Tibial artery (tissue), 4 donors: ENCODE results near the gene TMED7.

ENCODE experiments used
- DNase-seq, 2 donors: peaks; one replicate each; pipeline ENCODE4 v3.0.0-alpha.2; 2019
- H3K27ac ChIP-seq, 2 donors: fragments of 200-600 bp; sonication (generic) in 1 of 2; 1 replicate in 1 of 2; 2 replicates in 1 of 2; pipeline ENCODE4 v1.5.1; 2018 to 2019; ENCODE audit warnings: mild to moderate bottlenecking in 1 of 2
- H3K27me3 ChIP-seq, 2 donors: fragments of 200-600 bp; sonication (generic) in 1 of 2; one replicate each; pipeline versions ENCODE4 v1.5.1 to v1.6.0; 2016 to 2019
- H3K36me3 ChIP-seq, 3 donors: fragments of 200-600 bp; sonication (generic) in 2 of 3; one replicate each; pipeline ENCODE4 v1.5.1; 2016 to 2019; ENCODE audit warnings: mild to moderate bottlenecking in 2 of 3
- H3K4me1 ChIP-seq, 4 donors: fragments of 200-600 bp; sonication (generic) in 2 of 4; 1 replicate in 3 of 4; 2 replicates in 1 of 4; pipeline ENCODE4 v1.5.1; 2016 to 2019
- H3K4me3 ChIP-seq, 2 donors: fragments of 200-600 bp; sonication (generic) in 1 of 2; 1 replicate in 1 of 2; 2 replicates in 1 of 2; pipeline ENCODE4 v1.5.1; 2018 to 2019; ENCODE audit warnings: mild to moderate bottlenecking in 2 of 2
- H3K9me3 ChIP-seq, 3 donors: fragments of 200-600 bp; sonication (generic) in 1 of 3; one replicate each; pipeline ENCODE4 v1.5.1; 2016 to 2019
- intact Hi-C: fragments of 100-400 bp; cut with DNase I; formaldehyde crosslinking; loops from one replicate; pipeline ENCODE4 v1.15.0; 2023; ENCODE audit warnings: low total_unique reads
- TF ChIP-seq, protein P1 (sequence below), 2 experiments: fragments of 200-600 bp in 1 of 2; fragments of 450-650 bp in 1 of 2; IDR thresholded peaks; one replicate each; pipeline ENCODE4 v1.5.1; 2017 to 2019; ENCODE audit warnings: antibody characterized with exemption in 2 of 2, mild to moderate bottlenecking in 1 of 2, moderate library complexity in 1 of 2

The TMED7 gene

DNA sequence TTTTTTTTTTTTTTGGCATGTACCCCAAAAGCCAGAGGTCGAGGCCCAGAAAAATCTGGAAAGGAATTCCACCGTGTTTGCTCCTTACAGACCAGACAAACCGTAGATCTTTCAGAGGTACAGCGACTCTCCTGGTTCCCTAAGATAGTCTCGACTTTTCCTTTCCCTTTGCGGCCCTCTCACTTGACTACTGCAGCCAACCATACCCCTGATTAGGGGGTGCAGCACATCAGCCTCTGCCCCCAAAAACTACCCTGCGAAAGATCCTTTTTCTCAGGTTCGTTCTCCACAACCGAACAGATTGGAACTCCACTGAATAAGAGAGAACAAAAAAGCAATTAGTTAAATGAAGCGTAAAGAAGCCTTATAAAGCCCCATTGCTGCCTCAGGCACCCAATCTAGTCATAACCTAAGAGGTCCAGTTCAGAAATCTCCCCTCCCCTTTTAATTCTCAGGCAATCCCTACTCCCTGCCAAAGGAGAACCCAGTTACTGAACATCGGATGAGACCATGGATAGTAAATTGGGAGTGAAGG, 23.2 kb downstream of the TMED7 start:
- H3K36me3 ChIP-seq: no peaks in the 10 kb centered on the region
- TF ChIP-seq, protein P1, sequence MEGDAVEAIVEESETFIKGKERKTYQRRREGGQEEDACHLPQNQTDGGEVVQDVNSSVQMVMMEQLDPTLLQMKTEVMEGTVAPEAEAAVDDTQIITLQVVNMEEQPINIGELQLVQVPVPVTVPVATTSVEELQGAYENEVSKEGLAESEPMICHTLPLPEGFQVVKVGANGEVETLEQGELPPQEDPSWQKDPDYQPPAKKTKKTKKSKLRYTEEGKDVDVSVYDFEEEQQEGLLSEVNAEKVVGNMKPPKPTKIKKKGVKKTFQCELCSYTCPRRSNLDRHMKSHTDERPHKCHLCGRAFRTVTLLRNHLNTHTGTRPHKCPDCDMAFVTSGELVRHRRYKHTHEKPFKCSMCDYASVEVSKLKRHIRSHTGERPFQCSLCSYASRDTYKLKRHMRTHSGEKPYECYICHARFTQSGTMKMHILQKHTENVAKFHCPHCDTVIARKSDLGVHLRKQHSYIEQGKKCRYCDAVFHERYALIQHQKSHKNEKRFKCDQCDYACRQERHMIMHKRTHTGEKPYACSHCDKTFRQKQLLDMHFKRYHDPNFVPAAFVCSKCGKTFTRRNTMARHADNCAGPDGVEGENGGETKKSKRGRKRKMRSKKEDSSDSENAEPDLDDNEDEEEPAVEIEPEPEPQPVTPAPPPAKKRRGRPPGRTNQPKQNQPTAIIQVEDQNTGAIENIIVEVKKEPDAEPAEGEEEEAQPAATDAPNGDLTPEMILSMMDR (IDR thresholded peaks at IDR 0.05): no peak
- intact Hi-C loops: no loop called here

DNA sequence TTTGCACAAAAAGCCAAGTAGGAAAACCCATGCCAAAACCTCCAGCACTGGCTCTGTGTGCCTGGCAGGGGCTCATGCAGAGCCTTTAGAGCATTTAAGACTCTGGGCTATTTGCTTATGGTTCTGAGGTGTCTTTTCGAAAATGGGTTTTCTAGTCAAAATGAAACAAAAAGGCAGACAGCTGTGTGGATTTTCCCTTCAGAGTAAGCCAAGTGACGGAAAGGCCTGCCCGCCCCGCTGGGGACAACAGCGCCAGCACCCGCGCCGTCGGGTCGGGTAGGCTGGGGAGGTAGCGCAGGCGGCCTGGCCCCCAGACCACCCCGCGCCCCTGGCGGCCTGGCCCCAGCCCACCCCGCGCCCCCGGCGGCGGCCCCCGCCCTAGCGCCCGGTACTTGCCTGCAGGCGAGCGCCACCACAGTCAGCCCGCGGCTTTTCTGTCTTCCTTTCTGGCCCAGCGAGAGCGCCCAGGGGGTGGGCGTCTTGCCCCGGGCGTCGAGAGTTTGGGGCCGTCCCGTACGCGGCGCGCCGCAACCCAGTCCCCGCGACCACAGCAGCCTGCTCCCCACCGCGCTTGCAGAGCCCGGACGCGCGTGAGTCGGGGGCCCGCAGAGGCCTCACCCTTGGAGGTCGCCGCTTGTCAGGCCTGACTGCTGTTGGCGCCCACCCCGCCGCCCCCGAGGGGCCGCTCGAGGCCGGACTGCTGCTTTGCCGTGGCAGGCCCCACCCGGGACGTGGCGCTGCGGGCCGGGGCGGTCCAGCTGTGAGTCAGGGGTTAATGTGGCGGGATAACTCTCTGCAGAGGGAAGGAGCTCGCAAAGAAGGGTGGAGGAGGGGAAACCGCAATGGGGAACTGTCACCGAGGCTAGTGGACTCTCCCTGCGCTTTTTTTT, 23.9 kb downstream of the TMED7 start, which contains the start of gene TICAM2:
TSS of gene TICAM2 (minus strand) at position 779 of the 890 bp plus-strand sequence. CDS start 21,223 bp downstream, outside the sequence.
- Histone ChIP-seq H3K4me1 (peaks cover 0 to 40% (median 26%) of the 10 kb centered on the region in 4 donors), H3K27me3 (no peaks in the 10 kb centered on the region), H3K4me3 (peak within 1 kb of the TSS; percentile 92 to 99), H3K27ac (peak within 1 kb of the TSS; percentile 96 to 97), H3K36me3 (no peaks in the 10 kb centered on the region), H3K9me3 (no peaks in the 10 kb centered on the region)
- peak; percentile 72 to 83 for DNase-seq
- intact Hi-C loops: no loop called here
- TF ChIP-seq, protein P1 (IDR thresholded peaks at IDR 0.05): peak; percentile 13 to 27

More for the DNA sequence above, 23.2 kb downstream of the TMED7 start:
- peak overlapping the region; percentile 92 to 99 for H3K4me3 ChIP-seq
- H3K27ac ChIP-seq: peak overlapping the region; percentile 96 to 97
- H3K27me3 ChIP-seq: no peaks in the 10 kb centered on the region
- DNase-seq: no peak
- no peaks in the 10 kb centered on the region for H3K9me3 ChIP-seq
- H3K4me1 ChIP-seq: peaks cover 0 to 42% (median 26%) of the 10 kb centered on the region in 4 donors

DNA sequence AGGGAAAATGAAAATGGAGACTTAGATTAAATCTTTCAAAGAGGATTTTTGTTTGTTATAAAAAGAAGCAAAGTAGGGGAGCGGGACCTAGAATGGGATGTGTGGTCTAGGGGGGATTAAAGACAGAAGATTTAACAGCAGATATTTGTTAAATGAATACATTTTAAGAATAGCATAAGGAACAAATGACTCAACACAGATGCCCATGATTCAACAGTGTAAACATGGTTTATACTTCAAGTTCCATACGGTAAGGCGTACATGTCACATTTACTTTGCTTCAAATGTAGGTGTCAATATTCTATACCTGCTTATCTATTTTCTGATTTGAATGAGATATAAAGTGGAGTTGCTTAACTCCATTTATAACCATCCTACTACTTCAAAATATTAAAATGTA, 25.1 kb downstream of the TMED7 start:
- Histone ChIP-seq H3K4me1 (peaks cover 0 to 40% (median 26%) of the 10 kb centered on the region in 4 donors), H3K36me3 (no peaks in the 10 kb centered on the region), H3K9me3 (no peaks in the 10 kb centered on the region), H3K27me3 (no peaks in the 10 kb centered on the region), H3K4me3 (peak overlapping the region; percentile 92 to 99), H3K27ac (peak overlapping the region; percentile 96 to 97)
- no peak for DNase-seq
- intact Hi-C loops: no loop called here
- TF ChIP-seq, protein P1 (IDR thresholded peaks at IDR 0.05): no peak

DNA sequence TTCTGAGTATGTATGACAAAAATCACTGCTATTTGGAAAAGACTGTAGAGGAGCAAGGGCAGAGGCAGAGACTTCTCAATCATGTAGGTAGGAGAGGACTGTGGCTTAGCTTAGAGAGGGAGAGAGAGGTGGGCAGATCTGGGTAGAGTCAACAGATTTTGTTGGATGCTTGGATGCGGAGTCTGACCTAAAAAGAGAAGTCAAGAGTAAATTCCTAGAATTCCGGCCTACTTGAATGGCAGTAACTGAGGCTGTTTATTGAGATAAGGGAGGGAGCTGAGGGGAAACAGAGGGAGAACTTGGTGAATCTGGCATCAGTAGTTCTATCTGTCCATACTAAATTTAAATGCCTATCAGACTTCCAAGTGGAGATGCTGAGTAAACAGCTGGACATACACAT, 25.9 kb downstream of the TMED7 start:
- intact Hi-C loops: no loop called here
- Histone ChIP-seq H3K27ac (peak overlapping the region; percentile 53 to 96), H3K27me3 (no peaks in the 10 kb centered on the region), H3K4me3 (no peak overlapping the region), H3K9me3 (no peaks in the 10 kb centered on the region), H3K36me3 (no peaks in the 10 kb centered on the region), H3K4me1 (peaks cover 0 to 37% (median 26%) of the 10 kb centered on the region in 4 donors)
- DNase-seq: no peak
- TF ChIP-seq, protein P1 (IDR thresholded peaks at IDR 0.05): no peak

DNA sequence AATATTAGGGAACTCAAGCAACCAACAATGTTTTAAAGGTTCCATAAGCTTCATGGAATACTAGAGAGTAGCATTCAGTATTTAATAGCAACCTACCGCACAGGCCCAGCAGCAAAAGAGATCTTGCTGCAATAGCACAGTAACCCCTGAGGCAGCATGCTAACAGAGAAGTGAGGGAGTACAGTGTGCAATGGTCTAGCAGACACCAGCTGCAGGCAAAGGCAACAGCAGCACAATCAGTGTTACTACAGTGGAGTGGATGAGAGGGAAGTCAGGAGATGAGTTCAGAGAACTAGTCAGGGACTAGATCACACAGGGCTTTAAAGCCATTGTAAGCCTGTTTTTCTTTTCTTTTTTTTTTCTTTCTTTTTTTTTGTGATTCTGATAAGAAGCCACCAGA, 26.3 kb downstream of the TMED7 start:
- TF ChIP-seq, protein P1 (IDR thresholded peaks at IDR 0.05): no peak
- H3K27ac ChIP-seq: peak overlapping the region; percentile 53 to 96
- H3K4me3 ChIP-seq: no peak overlapping the region
- H3K36me3 ChIP-seq: no peaks in the 10 kb centered on the region
- intact Hi-C loops: no loop called here
- H3K9me3 ChIP-seq: no peaks in the 10 kb centered on the region
- peaks cover 0 to 41% (median 26%) of the 10 kb centered on the region in 4 donors for H3K4me1 ChIP-seq
- DNase-seq: no peak
- no peaks in the 10 kb centered on the region for H3K27me3 ChIP-seq
